Measurements from ENCODE around the gene MLLT1.

- TF ChIP-seq CTCF (conservative IDR thresholded peaks at IDR 0.05; ENCODE audit: low read length) = no peak
- no peak for TF ChIP-seq EZH2phosphoT487 (IDR thresholded peaks at IDR 0.05; ENCODE audit: borderline replicate concordance, low read depth, low read length)
Observed at GRCh38 chr19:6326815-6327214, 47.0 kb upstream of the MLLT1 start.

All from OCI-LY7 (cell line).